Prostate gland (tissue), 2 donors: ENCODE results near the gene TMEM245. TPM values are rescaled to one million over a fixed set of nuclear protein-coding genes. Genes with fewer than 3 reads are reported as not detected.

Source experiments
- DNase-seq: peaks from one replicate; pipeline ENCODE4 v3.0.0-alpha.2; 2019; ENCODE audit warnings: low spot score
- H3K27ac ChIP-seq, 2 donors: fragments of 200-600 bp; sonication (generic); 2 replicates each; pipeline ENCODE4 v1.5.1; 2017 to 2019
- H3K27me3 ChIP-seq: fragments of 200-600 bp; sonication (generic); replicated peaks from 2 replicates; pipeline ENCODE4 v1.5.1; 2019; ENCODE audit not compliant: insufficient read depth
- H3K36me3 ChIP-seq, 2 donors: fragments of 200-600 bp; sonication (generic); 1 replicate in 1 of 2; 2 replicates in 1 of 2; pipeline versions ENCODE4 v1.5.1 to v1.8.1; 2017 to 2019
- H3K4me1 ChIP-seq: fragments of 200-600 bp; sonication (generic); replicated peaks from 2 replicates; pipeline ENCODE4 v1.5.1; 2019
- H3K4me3 ChIP-seq, 2 donors: fragments of 200-600 bp; sonication (generic); 2 replicates each; pipeline ENCODE4 v1.5.1; 2017 to 2019
- H3K9me3 ChIP-seq: fragments of 200-600 bp; sonication (generic); 2 replicates; pipeline ENCODE4 v1.5.1; 2017
- POLR2A ChIP-seq: fragments of 450-650 bp; IDR thresholded peaks from one replicate; pipeline ENCODE4 v1.6.1; 2016; ENCODE audit warnings: antibody characterized with exemption, mild to moderate bottlenecking
- POLR2AphosphoS5 ChIP-seq: sonication (generic); formaldehyde crosslinking; IDR thresholded peaks from one replicate; pipeline ENCODE4 v1.6.1; 2017; ENCODE audit warnings: antibody characterized with exemption
- WGBS: methylation state at CpG from one replicate; pipeline ENCODE4 v1.1.5; 2018; 5-methylcytosine and 5-hydroxymethylcytosine counted together
- intact Hi-C: fragments of 100-400 bp; cut with DNase I; formaldehyde crosslinking; loops from one replicate; pipeline ENCODE4 v1.14.2; 2022
- total RNA-seq, 2 donors: library from RNA; depleted of rRNA; stranded (reverse); fragments of >200 nt; gene quantifications; one replicate each; pipeline ENCODE4 v1.1.0, GENCODE V29; 2016
- TF ChIP-seq, protein P1 (sequence below), 4 experiments: fragments of 200-600 bp in 2 of 4; fragments of 450-650 bp in 2 of 4; sonication (generic) in 2 of 4; IDR thresholded peaks; 1 replicate in 3 of 4; 2 replicates in 1 of 4; pipeline ENCODE4 v1.5.1; 2016 to 2019; ENCODE audit warnings: antibody characterized with exemption in 4 of 4, mild to moderate bottlenecking in 2 of 4, moderate library complexity in 2 of 4

Gene TMEM245
- total RNA-seq, 2 donors from 2014 or later, result 57.7 to 82.1 TPM

DNA sequence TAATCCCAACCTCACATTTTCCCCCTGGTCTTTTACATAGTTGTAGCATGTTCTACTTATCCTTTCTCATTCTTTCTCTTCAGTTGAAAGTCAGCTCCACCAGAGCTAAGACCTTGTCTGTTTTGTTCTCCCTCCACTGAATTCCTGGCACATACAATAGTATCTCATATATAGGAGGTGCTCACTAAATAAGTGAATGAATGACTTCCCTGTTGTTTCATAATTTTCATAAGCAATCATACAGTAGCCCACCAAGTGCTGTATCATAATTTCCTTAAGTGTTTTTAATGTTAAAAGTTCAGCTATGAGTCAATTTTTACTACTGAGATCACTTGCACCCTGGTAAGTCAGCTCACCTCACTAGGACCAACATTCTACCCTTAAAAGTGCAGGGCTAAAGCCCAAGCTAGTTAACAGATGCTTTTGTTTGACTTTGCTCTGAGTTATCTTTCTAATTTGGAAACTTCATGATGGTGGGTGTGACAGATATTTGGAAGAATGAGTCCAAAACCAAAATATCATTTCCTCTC is 27.6 kb downstream of the TMEM245 start:
- H3K4me3 ChIP-seq, result no peak overlapping the region
- H3K36me3 ChIP-seq, result no peaks in the 10 kb centered on the region
- H3K9me3 ChIP-seq, result no peaks in the 10 kb centered on the region
- no peaks in the 10 kb centered on the region for H3K27me3 ChIP-seq
- TF ChIP-seq POLR2AphosphoS5 (no peak), POLR2A (no peak)
- TF ChIP-seq, protein P1, sequence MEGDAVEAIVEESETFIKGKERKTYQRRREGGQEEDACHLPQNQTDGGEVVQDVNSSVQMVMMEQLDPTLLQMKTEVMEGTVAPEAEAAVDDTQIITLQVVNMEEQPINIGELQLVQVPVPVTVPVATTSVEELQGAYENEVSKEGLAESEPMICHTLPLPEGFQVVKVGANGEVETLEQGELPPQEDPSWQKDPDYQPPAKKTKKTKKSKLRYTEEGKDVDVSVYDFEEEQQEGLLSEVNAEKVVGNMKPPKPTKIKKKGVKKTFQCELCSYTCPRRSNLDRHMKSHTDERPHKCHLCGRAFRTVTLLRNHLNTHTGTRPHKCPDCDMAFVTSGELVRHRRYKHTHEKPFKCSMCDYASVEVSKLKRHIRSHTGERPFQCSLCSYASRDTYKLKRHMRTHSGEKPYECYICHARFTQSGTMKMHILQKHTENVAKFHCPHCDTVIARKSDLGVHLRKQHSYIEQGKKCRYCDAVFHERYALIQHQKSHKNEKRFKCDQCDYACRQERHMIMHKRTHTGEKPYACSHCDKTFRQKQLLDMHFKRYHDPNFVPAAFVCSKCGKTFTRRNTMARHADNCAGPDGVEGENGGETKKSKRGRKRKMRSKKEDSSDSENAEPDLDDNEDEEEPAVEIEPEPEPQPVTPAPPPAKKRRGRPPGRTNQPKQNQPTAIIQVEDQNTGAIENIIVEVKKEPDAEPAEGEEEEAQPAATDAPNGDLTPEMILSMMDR (IDR thresholded peaks at IDR 0.05), result no peak
- no peak overlapping the region for H3K27ac ChIP-seq
- H3K4me1 ChIP-seq, result no peaks in the 10 kb centered on the region
- DNase-seq, result no peak
- intact Hi-C loops, result no loop called here

DNA sequence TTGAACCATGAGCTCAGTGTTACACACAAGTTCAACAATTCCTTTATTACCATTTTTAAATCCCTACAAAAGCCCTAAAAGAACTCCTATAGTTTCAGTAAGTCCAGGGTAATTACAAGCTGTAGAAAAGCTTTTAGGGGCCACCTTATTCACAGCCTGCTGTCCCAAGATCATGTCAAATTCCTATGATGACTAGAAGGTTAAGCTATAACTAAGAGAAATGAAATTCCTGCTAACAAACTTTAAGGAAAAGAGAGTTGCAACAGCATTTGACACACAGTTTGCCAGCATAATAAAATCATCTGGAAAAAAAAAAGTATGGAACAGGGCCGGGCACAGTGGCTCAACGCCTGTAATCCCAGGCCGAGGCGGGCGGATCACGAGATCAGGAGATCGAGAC is 31.5 kb downstream of the TMEM245 start:
- H3K4me3 ChIP-seq, result no peak overlapping the region
- no peak overlapping the region for H3K27ac ChIP-seq
- WGBS, result 95% methylated on average over 7 of the region's 7 CpGs
- TF ChIP-seq POLR2AphosphoS5, result no peak
- no peak for TF ChIP-seq POLR2A
- TF ChIP-seq, protein P1 (IDR thresholded peaks at IDR 0.05), result no peak
- no peaks in the 10 kb centered on the region for H3K27me3 ChIP-seq
- H3K9me3 ChIP-seq, result no peaks in the 10 kb centered on the region
- H3K36me3 ChIP-seq, result no peaks in the 10 kb centered on the region
- DNase-seq, result no peak
- intact Hi-C loops, result no loop called here
- H3K4me1 ChIP-seq, result no peaks in the 10 kb centered on the region

DNA sequence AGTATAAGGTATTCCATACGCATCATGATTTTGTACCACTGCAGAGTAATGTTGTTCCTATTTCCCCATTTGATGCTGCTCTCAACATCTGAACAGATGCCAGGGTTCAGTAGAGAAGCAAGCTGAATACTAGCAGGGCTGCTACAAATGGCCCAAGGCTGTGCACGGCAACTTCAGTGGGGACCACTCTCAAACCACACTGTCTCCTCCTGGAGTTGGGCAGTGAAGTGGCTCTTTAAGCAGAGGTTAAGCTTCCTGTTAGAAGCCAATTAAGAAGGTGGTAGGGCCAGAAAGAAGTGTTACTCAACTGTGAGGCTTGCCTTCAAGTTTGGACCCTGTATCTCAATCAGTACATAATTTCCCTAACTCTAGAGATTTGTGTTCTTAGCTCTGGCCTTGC is 32.0 kb downstream of the TMEM245 start:
- DNase-seq, result no peak
- no peaks in the 10 kb centered on the region for H3K9me3 ChIP-seq
- TF ChIP-seq, protein P1 (IDR thresholded peaks at IDR 0.05), result no peak
- no peak for TF ChIP-seq POLR2A
- TF ChIP-seq POLR2AphosphoS5, result no peak
- no peak overlapping the region for H3K27ac ChIP-seq
- 97% methylated on average over 2 of the region's 2 CpGs for WGBS
- no peak overlapping the region for H3K4me3 ChIP-seq
- intact Hi-C loops, result no loop called here
- no peaks in the 10 kb centered on the region for H3K36me3 ChIP-seq
- H3K27me3 ChIP-seq, result no peaks in the 10 kb centered on the region
- no peaks in the 10 kb centered on the region for H3K4me1 ChIP-seq

DNA sequence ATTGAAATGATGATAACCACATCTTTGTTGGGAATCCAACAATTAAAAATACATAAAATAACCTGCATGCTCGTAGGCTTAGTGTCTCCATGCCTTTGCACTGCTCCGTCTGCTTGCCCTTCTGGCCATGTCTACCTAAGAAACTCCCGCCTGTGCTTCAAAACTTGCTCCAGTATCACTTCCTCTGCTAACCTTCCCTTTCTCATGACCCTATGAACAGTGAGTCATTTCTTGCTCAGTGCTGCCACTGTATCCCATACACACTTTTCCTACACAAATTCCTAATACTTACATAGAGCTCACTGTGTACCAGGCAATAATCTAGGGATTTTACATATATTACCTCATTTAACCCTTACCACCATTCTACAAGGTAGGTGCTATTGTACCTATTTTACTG is 33.5 kb downstream of the TMEM245 start:
- Histone ChIP-seq H3K36me3 (no peaks in the 10 kb centered on the region), H3K27me3 (no peaks in the 10 kb centered on the region)
- WGBS, result 96% methylated on average over 3 of the region's 3 CpGs

DNA sequence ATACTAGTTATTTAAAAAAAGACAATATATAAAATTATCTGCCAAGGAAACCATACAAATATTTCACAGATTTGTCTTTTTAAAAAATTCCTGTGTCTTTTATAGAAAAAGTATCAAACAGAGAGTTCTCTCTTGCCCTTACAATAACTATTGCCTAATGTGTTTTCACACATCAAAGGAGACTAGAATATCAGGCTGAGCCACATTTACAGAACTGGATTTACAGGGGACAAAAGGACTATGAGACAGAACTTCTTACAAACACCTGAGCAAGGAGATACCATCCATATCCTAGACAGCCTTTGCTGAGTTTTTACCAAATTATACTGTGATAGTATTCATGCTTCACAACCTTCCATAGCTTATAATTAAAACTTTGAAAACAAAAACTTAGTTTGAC is 34.2 kb downstream of the TMEM245 start:
- TF ChIP-seq, protein P1 (IDR thresholded peaks at IDR 0.05), result no peak
- TF ChIP-seq POLR2AphosphoS5, result peak; percentile 26
- TF ChIP-seq POLR2A, result no peak
- DNase-seq, result peak; percentile 28

More for the DNA sequence above, 33.5 kb downstream of the TMEM245 start:
- Histone ChIP-seq H3K9me3 (no peaks in the 10 kb centered on the region), H3K4me1 (no peaks in the 10 kb centered on the region), H3K4me3 (no peak overlapping the region), H3K27ac (no peak overlapping the region)
- DNase-seq, result no peak
- intact Hi-C loops, result no loop called here
- no peak for TF ChIP-seq POLR2AphosphoS5
- TF ChIP-seq, protein P1 (IDR thresholded peaks at IDR 0.05), result no peak
- TF ChIP-seq POLR2A, result no peak

More for the DNA sequence above, 34.2 kb downstream of the TMEM245 start:
- no peak overlapping the region for H3K27ac ChIP-seq
- no peaks in the 10 kb centered on the region for H3K9me3 ChIP-seq
- no peaks in the 10 kb centered on the region for H3K4me1 ChIP-seq
- no peaks in the 10 kb centered on the region for H3K27me3 ChIP-seq
- no peak overlapping the region for H3K4me3 ChIP-seq
- H3K36me3 ChIP-seq, result no peaks in the 10 kb centered on the region
- intact Hi-C loops, result no loop called here
